Adrenal gland (tissue), 5 donors: ENCODE results near the gene MAP3K3.

ENCODE experiments used
- CTCF ChIP-seq, 6 experiments: fragments of 450-650 bp in 4 of 6; fragments of 200-600 bp in 2 of 6; sonication (generic) in 1 of 6; IDR thresholded peaks; 1 replicate in 5 of 6; 2 replicates in 1 of 6; pipeline versions ENCODE4 v1.5.1 to v1.8.0; 2016 to 2021; ENCODE audit warnings: antibody characterized with exemption in 6 of 6, mild to moderate bottlenecking in 2 of 6, moderate library complexity in 1 of 6
- POLR2A ChIP-seq, 2 donors: fragments of 450-650 bp; IDR thresholded peaks; one replicate each; pipeline ENCODE4 v1.6.1; 2017; ENCODE audit warnings: antibody characterized with exemption in 2 of 2, mild to moderate bottlenecking in 2 of 2, moderate library complexity in 1 of 2
- donor health status: DM: no; HTN: no; CAD: no.

GRCh38 chr17:63702721-63703015 lies 80.5 kb downstream of the MAP3K3 start:
- TF ChIP-seq POLR2A (IDR thresholded peaks at IDR 0.05) (no peak), CTCF (IDR thresholded peaks at IDR 0.05) (no peak)
